ENCODE data around the gene LZTR1. TPM values are rescaled to one million over a fixed set of nuclear protein-coding genes. Genes with fewer than 3 reads are reported as not detected.

The LZTR1 gene
- total and polyA plus RNA-seq, 2 of the 8 experiments (the other 6 are each of a cell fraction or from before 2014, with no cell fraction given), result 22.3 to 31.0 TPM

GRCh38 chr22:20948450-20948849 is 33.6 kb upstream of the LZTR1 start:
- 88% methylated on average over 5 of the region's 5 CpGs; no CpG with 5 or more reads in 1 of the 2 experiments for WGBS, 2 experiments (ENCODE audit: extremely low coverage in 1 of 2, insufficient coverage in 1 of 2, insufficient read length in 1 of 2, insufficient replicate concordance in 2 of 2, low coverage in 1 of 2, low lambda C conversion rate in 2 of 2, missing lambda C conversion rate in 1 of 2)
- CTCF ChIA-PET (ENCODE audit: partially characterized antibody), result interaction anchor here (1.0 to 1.3 kb wide), 2 partner anchors 9 to 11 kb away, joined by 4 read pairs; no protein-coding TSS in a partner anchor
- TF ChIP-seq SP1 (IDR thresholded peaks at IDR 0.05; ENCODE audit: low read depth, low read length) (no peak), ATF3 (IDR thresholded peaks at IDR 0.05; ENCODE audit: insufficient read depth, low read depth, low read length) (no peak), ZNF274 (IDR thresholded peaks at IDR 0.05; ENCODE audit: borderline replicate concordance, extremely low read depth, low read length) (no peak), EGR1 (IDR thresholded peaks at IDR 0.05; ENCODE audit: borderline replicate concordance, low read depth, low read length) (no peak), ATF2 (IDR thresholded peaks at IDR 0.05; ENCODE audit: low read length) (no peak), JUN (IDR thresholded peaks at IDR 0.05; ENCODE audit: low read depth, low read length) (no peak), NANOG (IDR thresholded peaks at IDR 0.05; ENCODE audit: insufficient read depth, low read depth, low read length, poor library complexity, severe bottlenecking) (no peak), SAP30 (IDR thresholded peaks at IDR 0.05; ENCODE audit: insufficient read depth, insufficient replicate concordance, low read length) (no peak), RBBP5 (IDR thresholded peaks at IDR 0.05; ENCODE audit: borderline replicate concordance, low read depth, low read length) (no peak), SP4 (IDR thresholded peaks at IDR 0.05; ENCODE audit: low read length) (no peak), BACH1 (IDR thresholded peaks at IDR 0.05; ENCODE audit: low read length) (no peak), SUZ12 (IDR thresholded peaks at IDR 0.05; ENCODE audit: low read length) (no peak)

More at GRCh38 chr22:20948450-20948849, 33.6 kb upstream of the LZTR1 start:
- Histone ChIP-seq H3K23me2 (ENCODE audit: low read depth, low read length) (no peaks in the 10 kb centered on the region), H3K4me1 (replicated peaks in 1 of 4; ENCODE audit: control insufficient read depth in 3 of 4, insufficient read depth in 4 of 4, low read length in 3 of 4) (no peaks in the 10 kb centered on the region; a peak in 1 of 7 replicates), H3K79me1 (ENCODE audit: low read depth, low read length) (peaks cover 16% of the 10 kb centered on the region), H2AK5ac (ENCODE audit: low read depth, low read length) (no peak overlapping the region), H3K4me2 (ENCODE audit: insufficient read depth in 1 of 2, low read depth in 2 of 2, low read length in 2 of 2) (no peak overlapping the region), H2BK20ac (ENCODE audit: low read length) (no peak overlapping the region), H2BK120ac (replicated peaks; ENCODE audit: low read depth, low read length) (no peak overlapping the region), H2BK15ac (ENCODE audit: low read length) (no peak overlapping the region), H2BK12ac (ENCODE audit: low read depth, low read length) (no peak overlapping the region), H3K4ac (replicated peaks; ENCODE audit: insufficient read length, low read depth, low read length) (no peak overlapping the region), H2BK5ac (ENCODE audit: low read depth, low read length) (no peak overlapping the region), H3K9me3 (ENCODE audit: insufficient read depth in 2 of 2, low read depth in 1 of 2, low read length in 1 of 2) (no peaks in the 10 kb centered on the region), H3K4me3 (ENCODE audit: extremely low read depth in 1 of 4, insufficient read depth in 2 of 4, low read depth in 3 of 4, low read length in 4 of 4) (no peak overlapping the region), H3K27me3 (replicated peaks in 1 of 4; ENCODE audit: control insufficient read depth in 3 of 4, extremely low read depth in 1 of 4, insufficient read depth in 3 of 4, low read length in 3 of 4) (no peaks in the 10 kb centered on the region), H3K56ac (replicated peaks; ENCODE audit: insufficient read length, low read depth, low read length) (no peak overlapping the region), H4K5ac (ENCODE audit: insufficient read length, low read depth, low read length) (no peak overlapping the region), H3K18ac (ENCODE audit: extremely low read depth, low read length) (no peak overlapping the region), H3K14ac (ENCODE audit: insufficient read length) (no peak overlapping the region), H3K23ac (ENCODE audit: insufficient read length) (no peak overlapping the region), H3K27ac (ENCODE audit: low read depth, low read length) (no peak overlapping the region), H4K91ac (replicated peaks; ENCODE audit: insufficient read length, low read length) (no peak overlapping the region), H3K9ac (replicated peaks in 1 of 4; ENCODE audit: extremely low read depth in 1 of 4, low read depth in 3 of 4, low read length in 3 of 4) (no peak overlapping the region), H2AFZ (ENCODE audit: low read length) (no peak overlapping the region), H3K36me3 (ENCODE audit: control insufficient read depth in 2 of 4, insufficient read depth in 4 of 4, low read length in 3 of 4) (peaks cover 8 to 39% (median 26%) of the 10 kb centered on the region in 4 experiments; a peak in 7 of 8 replicates), H4K8ac (ENCODE audit: extremely low read depth, insufficient read depth, low read length) (no peak overlapping the region), H3K79me2 (ENCODE audit: control insufficient read depth in 1 of 2, insufficient read depth in 2 of 2, low read length in 2 of 2) (peaks cover 9 to 89% of the 10 kb centered on the region in 2 experiments), H4K20me1 (replicated peaks in 1 of 2; ENCODE audit: control insufficient read depth in 1 of 2, insufficient read depth in 2 of 2, low read length in 2 of 2) (peaks cover 27 to 46% of the 10 kb centered on the region in 2 experiments)
- POLR2A ChIA-PET (ENCODE audit: partially characterized antibody), result no interaction called here
- DNase-seq (ENCODE audit: low read depth in 1 of 2, low spot score in 2 of 2), result no peak
- FAIRE-seq, result no peak
